CD4-positive, alpha-beta T cell treated with Interleukin-4 for 1 hour (primary cell): ENCODE data around the gene ARHGEF10L.

Experiments
- DNase-seq, 2 donors: peaks; one replicate each; pipeline ENCODE4 v3.0.0-alpha.2; 2020 to 2022

Gene ARHGEF10L

DNA sequence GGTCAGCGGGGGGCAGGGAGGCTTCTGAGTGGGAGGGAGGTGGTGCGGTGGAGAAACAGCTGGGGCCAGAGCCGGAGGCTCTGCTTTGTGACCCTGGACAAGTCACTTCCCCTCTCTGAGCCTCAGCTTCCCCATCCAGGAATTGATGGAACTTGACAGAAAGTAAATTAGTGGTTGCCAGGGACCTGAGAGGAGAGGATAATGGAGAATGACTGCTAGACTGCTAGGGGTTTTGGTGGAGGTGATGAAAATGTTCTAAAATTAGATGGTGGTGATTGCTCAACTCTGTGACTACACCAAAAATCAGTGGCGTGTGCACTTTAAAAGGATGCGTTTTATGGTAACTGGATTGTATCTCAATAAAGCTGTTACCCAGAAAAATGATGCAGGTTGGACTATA, 100.9 kb downstream of the ARHGEF10L start:
- no peak for DNase-seq

DNA sequence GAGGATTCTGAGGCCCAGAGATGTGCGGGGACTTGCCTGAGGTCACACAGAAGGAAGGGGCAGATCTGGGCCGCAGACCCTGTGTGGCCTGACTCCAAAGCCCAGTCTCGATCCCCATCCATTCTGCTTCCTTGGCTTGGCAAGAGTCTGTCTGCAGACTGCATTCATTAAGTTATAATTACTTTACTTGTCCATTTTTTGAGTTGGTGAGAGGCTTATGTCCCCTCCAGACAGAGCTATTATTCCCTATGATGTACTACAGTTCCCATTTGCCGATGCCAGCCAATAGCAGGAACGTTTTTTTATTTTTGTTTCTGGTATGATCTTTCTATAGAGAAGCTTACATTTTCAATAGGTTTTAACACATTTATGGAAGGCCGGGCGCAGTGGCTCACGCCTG, 101.5 kb downstream of the ARHGEF10L start:
- no peak for DNase-seq

DNA sequence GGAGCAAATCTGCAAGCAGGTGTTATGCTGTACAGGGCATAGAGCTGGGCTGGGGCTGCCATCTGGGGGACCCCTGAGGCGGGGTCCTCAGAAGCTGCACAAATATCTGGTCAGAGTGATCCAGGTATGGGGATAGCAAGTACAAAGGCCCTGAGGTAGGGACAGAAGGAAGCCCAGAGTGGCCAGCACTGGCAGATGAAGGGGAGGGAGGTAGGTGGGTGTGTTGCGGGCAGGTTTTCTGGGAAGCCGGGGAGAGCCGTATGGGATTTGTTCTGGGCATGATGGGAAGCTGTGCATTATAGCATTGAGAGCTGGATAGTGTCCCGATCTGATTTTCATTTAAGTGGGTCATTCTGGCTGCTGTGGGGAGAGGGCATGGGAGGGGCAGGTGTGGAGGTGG, 102.7 kb downstream of the ARHGEF10L start:
- no peak for DNase-seq

DNA sequence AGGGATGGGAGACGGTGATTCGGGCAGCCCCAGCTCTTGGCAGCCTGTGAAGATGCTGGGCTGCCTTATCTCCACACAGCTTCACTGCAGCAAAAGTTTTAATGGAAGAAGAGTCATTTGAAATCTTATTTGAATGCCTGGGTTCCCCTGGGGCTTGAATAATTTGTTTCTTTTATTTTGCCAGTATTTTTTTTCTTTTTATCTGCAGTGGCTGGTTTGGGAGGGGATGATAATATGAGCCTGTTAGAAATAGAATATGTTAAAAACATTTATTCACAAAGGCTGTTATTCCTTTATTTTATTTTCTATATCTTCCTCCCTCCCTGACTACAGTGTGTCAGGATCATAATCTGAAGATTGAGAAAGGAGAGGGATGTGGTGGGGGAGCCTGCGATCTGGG, 103.4 kb downstream of the ARHGEF10L start:
- DNase-seq, result no peak

DNA sequence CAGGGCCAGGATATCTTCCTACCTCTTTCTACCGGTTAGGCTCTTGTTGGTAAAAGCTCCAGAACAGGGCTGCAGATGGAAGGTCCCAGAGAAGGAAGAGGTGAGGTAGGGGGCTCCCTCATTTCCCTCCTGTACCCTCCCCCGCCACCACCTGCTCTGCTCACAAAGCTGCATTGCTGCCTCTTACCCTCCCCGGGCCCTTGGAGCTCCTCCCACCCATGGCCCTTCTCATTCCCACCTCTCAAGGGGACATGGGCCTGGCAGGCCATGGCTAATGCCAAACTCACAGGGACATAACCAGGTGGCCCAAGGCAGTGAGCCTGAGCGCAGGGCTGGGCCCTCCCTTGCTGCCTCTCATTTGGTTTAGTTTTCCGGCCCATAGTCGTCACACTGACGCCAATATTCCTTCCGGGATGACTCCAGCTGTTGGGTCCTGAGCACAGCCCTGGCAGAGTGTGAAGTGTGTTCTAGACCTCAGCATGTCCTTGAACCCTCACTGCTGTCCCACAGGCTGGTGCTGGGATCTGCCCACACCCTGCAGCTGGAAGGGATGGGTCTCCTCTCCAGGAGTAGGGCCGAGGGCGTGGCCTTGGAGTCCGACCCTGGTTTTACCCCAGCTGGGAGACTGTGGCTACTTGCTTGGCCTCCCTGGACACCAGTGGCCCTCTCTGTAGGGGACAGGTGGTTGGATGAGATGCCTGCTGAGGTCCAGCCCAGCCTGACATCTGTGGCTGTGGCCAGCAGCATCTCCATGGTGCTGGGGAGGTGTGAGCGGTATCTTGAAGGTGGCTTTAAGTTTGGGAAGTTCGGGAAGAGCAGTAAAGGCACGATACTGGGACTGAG, 104.6 kb downstream of the ARHGEF10L start:
- no peak for DNase-seq

DNA sequence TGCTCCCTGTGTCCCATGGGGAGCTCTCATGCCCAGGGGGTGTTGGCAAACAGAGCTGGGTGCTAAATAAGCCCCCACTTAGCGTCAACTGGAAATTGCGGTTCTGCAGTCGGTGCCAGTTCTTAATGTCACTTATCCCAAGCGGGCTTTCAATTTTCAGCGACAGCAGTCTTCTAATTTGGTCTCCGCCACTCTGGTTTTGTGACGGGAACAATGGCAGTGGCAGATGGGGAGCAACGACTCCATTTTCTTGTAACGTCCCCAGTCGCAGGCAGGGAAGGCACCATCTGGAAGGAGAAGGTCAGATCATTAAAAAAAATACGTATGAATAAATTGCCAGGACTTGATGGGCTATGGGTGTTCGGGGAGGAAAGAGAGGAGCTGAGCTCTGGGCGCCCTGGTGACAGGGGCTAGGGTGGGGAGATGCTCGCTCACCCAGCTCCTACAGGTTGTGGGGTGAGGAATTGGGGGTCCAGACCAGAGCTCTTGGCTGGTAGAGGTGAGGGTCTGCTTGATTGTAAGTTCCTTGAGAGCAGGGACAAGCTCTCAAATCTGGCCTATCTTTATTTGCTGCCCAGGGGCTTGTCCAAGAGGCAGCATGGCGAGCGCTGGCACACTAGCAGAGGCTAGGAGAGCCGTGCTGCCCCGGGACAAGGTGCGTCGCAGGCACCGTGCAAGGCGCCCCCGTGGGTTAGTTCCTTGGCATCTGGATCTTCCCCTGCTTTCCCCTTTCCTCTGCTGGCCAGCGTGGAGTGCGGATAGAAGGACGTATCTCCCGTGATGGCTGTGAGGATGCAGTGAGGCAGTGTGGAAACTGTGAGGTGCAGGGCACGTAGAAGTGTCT, 105.8 kb downstream of the ARHGEF10L start:
- DNase-seq, result no peak

DNA sequence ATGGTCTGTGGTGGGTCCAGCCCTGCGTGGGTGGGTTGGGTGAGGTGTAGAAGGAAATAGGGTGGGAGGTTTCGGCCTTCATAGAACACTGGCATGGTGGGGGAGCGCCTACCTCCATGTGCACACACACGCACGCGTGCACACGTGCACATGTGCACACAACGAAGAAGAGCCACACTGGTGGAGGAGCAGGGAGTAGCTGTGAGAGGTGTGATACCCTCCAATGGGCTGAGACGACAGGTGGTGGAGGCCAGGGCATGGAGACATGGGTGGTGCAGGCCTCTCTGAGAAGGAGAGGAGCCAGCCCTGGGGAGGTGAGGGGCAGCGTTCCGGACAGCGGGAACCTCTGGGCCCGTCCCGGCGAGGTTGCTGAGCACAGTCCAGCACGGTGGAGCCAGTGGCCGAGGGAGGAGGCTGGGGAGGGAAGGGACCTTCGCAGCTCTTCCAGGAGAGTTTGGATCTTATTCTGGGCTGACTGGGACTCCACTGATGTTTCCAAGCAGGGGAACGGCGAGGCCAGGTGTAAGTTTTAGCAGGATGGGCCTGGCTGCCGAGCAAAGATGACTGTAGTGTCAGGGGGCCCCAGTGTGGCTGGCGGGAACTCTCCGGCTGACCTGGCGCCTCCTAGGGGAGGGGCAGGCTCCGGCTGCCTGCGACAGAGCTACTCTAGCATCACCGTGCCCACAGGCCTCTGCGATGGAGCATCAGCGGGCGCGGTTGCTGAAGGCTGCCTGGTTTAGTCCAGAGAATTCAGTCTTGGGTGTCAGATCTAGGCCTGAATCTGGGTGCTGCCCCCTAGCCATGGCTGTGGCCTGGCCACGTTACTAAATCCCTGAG, 107.2 kb downstream of the ARHGEF10L start:
- DNase-seq, result no peak

DNA sequence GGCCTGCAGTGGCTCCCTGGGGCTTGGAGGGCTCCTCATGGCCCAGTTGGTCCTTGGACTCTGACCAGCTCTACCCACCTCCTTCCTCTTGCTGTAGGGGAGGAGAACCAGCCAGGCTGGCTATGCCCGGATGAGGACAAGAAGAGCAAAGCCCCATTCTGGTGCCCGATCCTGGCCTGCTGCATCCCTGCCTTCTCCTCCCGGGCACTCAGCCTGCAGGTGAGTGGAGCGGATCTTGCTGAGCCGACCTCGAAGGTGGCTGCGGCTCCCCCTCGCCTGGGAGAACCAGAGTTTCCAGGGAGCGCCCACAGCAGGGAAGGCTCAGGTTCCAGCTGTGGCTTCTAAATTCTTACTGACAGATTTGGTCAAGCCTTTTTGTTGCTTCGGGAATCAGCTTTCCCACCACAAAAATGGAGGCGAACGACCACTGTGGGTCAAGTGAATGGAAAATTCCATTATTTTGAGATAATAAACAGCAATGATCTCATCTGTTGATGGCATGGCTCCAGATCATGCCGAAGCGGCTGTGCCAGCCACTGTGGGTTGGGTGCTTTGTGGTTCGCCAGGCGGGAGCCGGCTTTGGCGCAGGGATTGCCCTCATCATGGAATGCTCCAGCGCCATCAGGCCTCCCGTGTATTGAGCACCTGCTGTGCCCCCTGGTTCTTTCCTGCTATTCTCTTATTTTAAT, 109.1 kb downstream of the ARHGEF10L start:
- no peak for DNase-seq

DNA sequence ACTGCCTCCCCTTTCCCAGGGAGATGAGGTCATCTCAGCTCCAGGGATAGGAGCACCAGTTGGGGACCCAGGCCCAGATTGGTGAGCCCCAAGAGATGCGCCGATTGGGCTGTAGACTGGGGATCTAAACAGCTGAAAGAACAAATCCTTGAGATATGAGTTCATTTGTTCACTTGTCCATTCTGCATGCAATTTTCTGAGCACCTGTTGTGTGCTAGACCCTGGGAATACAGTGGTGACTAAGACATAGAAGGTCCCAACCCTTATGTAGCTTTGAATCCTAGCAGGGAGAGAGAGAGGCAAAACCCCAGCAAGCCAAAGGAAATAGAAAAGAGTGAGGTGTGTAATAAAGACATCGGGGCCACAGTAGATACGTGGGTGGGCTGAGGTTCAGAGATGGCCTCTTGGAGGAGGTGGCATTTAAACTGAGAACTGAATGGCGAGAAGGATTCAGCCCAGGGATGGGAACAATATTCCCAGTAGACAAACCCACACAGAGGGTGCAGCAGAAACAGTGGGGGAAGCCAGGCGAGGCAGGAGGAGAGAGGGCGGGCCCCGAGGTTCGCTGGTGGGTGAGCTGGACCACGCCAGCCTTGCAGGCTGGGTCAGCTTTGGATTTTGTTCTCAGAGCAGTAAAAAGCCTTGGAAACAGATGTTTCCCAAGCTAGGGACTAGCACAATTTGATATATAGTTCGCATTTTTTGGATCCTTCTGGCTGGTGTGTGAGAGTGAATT, 110.0 kb downstream of the ARHGEF10L start:
- DNase-seq, result no peak

DNA sequence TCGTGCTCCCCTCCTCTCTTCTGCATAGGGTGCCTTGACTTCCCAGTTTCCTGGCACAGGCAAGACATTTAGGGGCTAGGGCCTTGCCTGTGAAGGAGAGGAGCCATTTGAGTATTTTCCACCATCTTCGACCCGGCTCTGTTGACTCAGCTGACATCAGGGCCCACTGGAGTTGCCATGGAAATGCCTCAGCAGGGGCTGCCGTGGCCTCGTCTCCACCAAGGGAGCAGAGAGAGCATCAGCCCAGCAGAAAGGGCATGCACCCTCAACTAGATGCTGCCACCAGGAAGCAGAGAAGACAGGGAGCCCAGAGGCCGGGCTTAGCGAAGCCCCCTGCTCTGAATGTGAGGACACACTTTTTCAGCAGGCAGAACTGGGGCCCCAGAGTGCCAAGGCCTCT, 113.8 kb downstream of the ARHGEF10L start:
- DNase-seq, result no peak

DNA sequence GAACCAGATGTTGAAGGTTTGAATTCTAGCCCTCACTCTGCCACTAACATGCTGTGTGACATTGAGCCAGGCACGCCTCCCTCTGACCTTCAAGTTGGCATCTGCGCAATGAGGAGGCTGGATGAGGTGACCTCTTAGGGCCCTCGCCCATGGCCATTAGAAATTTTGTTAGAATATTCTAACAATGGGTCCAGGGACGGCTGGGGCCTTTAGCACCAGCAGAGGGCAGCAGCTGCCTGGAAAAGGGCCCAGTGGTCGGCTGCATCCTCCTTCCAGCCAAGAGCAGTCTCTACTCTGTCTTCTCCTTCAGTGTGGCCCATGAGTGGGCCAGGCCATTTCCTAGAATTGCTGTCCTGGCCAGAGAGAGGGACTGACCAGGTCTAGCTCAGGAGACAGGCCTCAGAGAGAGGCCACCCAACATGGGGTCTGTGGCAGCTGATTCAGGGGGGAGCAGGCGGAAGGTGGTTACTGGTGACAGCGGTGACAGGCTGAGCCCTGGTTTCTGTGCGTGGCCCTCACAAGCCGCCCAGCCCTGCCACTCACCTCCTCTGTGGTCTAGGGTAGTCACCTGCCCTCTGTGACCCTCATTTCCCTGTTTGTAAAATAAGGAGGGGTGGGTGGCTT, 114.3 kb downstream of the ARHGEF10L start:
- peak in 1 of 2 donors; percentile 8 for DNase-seq

DNA sequence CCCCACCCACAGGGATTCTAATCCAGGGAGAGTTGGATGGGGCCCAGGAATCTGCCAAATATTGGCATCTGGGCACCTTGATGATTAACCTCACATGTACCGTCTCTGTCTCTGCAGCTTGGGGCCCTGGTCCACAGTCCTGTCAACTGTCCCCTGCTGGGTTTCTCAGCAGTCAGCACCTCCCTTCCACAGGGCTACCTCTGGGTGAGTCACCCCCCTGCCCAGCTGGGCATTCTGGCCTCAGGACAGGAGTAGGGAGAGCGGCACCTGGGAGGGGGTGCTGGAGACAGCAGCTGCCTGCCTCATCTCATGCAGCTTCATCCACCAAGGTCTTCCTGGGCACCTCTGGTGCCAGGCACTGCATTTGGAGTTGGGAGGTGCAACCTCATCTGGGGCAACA, 115.0 kb downstream of the ARHGEF10L start:
- no peak for DNase-seq

DNA sequence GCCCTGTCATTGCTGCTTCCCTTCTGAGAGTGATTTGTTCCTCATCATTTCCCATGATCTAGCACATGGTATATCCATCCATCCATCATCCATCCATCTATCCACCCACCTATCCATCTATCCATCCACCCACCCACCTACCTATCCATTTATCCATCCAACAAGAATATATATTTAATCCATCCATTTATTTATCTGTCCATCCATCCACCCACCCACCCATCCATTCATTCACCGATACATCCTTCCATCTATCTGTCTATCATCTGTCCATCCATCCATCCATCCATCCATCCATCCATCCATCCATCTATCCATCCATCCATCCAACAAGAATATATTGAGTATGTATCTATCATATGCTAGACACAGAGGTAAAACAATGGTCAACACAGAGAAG, 115.7 kb downstream of the ARHGEF10L start:
- no peak for DNase-seq

DNA sequence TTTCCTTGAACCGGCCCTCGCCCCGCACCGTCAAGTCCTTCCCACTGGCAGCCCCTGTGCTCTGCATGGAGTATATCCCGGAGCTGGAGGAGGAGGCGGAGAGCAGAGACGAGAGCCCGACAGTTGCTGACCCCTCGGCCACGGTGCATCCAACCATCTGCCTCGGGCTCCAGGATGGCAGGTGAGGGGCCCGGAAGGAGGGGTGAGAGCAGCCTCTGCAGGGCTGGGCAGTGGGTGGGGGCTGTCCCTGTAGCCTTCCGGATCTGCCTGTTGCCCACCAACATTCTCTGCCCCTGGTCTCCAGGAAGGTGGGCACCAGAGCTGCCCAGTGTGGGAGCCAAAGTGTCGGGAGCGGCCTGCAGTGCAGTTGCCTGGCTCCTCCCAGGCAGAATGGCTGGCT, 116.4 kb downstream of the ARHGEF10L start:
- DNase-seq, result no peak

DNA sequence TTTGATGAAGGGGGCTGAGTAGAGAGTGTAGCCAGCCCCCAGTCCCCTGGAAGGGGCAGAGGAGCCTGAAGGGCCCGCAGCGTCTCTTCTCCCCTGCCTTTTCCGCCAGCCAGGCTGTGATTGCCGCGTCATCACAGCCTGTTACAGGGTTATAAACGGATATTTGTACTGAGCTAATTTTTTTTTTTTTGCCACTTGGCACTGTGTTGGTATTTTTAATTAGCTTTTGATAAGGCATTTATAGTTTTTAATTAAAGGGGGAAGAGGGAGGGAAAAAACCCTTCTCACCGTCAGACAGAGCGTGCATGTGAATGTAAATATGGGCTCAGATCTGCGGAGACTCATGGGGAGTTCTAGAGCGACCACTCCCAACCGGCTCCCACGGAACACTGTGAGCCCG, 117.9 kb downstream of the ARHGEF10L start:
- DNase-seq, result no peak

DNA sequence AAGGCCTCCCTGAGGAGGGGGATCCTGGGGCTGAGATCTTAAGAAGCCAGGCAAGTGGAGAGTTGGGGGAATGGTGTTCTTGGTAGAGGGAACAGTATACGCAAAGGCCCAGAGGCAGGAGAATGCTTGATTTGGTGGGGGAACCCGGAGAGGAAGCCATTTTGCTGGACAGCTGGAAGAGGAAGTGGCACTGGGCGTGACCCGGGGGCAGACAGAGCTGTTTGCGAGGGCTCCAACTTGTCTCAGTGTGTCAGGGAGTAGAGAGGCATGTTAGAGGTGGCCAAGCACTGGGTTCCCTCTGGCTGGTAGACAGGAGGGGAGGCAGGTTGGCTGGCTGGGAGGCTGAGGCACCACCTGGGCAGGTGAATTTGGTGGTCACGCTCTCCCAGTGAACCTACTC, 119.3 kb downstream of the ARHGEF10L start:
- DNase-seq, result peak in 1 of 2 donors; percentile 37

DNA sequence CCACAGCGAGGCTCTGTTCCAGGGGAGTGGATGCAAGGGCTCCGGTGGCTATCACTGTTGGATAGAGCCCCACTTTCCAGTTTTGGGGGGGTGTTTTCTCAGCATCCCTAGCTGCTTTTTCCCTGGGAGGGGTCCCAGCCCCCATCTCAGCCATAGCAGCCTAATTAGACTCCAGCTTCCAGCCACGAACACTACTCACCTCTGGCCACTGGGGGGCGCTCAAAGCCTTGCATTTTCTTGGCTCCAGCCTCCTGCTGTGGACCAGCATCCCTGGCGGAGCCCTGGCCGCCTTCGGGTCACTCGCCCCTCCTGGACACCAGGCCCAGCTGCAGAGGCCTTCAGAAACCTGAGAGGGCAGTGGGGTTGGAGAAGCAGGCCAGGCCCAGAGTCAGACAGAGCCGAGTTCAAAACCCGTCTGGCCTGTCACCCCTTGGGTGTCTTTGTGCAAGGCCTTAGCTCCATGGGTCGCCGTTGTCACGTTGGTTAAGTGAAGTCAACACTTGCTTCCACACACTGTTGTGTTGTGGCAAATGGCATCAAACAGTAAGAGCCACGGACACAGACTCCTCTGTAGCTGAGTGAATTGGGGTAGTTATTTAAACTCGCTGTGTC, 122.2 kb downstream of the ARHGEF10L start:
- peak; percentile 38 to 47 for DNase-seq

DNA sequence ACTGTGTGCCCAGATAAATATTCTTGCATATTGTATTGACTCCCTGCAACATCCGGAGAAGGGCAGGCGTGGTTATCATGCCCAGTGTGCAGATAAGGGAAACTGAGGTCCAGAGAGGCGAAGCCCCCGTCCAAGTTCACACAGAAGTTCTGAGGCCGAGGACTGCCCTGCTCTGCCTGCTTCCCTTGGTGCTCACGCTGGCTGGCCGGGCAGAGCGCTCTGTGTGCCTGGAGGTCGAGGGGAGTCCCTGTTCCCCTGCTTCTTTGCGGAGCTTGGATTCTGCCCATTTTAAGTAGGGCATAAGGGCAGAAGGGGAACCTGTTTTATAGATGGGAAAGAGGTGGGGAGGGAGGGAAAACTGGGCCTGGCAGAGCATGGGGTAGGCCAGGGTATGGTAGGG, 122.8 kb downstream of the ARHGEF10L start:
- no peak for DNase-seq

DNA sequence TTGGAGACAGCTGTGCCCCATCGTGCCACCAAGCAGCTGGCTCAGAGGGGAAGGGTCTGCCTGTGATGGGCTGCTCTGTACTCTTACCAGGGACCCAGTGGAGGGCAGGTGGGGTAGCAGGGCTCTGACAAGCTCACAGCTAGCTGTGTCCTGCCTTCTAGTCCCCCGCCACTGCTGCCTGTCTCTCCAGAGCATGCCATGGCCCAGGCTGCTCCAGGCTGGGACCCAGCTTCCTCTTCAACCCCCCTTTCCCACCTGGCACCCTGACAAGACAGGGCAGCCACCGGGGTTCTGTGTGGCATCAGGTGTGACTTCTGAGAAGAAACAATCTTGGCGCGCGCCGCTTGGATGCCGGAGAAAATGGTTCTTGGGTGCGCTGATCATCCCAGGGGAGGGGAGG, 123.3 kb downstream of the ARHGEF10L start:
- DNase-seq, result no peak

DNA sequence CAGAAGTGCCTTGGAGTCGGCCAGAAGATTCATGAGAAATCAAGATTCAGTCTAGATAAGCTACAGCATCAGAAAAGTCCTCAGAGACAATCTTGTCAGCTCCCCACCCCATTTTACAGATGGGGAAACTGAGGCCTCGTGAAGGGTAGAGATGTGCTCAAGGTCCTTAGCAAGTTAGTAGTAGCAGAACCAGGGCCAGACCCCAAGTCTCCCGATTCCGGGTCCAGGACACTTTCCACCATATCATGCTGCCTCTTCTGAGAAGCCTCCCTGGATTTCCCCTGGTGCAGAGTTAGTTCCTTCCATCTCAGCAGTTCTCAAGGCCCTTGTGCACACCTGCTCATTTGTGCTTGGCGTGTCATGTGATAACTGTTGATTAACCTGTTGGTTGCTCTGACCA, 124.1 kb downstream of the ARHGEF10L start:
- no peak for DNase-seq

DNA sequence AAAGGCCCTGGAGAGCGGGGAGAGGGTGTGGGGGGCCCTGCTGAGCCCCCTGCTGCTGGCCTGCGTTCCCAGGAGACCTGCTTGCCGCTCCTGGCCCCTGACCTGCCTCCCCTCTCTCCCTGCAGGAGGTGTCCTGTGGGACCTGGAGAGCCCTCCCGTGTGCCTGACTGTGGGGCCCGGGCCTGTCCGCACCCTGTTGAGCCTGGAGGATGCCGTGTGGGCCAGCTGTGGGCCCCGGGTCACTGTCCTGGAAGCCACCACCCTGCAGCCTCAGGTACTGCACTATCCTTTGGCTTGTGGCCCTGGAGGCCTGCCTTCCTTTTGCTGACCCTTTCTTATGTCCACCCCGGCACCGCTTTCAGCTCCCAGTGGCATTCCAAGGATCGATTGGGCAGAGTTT, 124.8 kb downstream of the ARHGEF10L start:
- no peak for DNase-seq
